HG02943 (cell line): Measurements from ENCODE around the gene AGMAT.

ENCODE experiments used
- ATAC-seq: cut with Tn5 transposase; IDR thresholded peaks from one replicate; pipeline ENCODE4 v1.9.1; 2021; ENCODE audit warnings: mild to moderate bottlenecking, low read depth, moderate library complexity; ENCODE audit not compliant: unreplicated experiment

AGMAT gene

GRCh38 chr1:15525050-15526020 is 59.5 kb downstream of the AGMAT start:
- ATAC-seq = no peak

- peak; percentile 41 for ATAC-seq
Observed at GRCh38 chr1:15524283-15525049, 60.4 kb downstream of the AGMAT start.

GRCh38 chr1:15524021-15524282 is 60.9 kb downstream of the AGMAT start, which contains the start of gene CASP9:
CASP9 (minus strand) TSS chr1:15524215; CDS start chr1:15524200, 15 bp downstream.
- no peak for ATAC-seq

GRCh38 chr1:15523104-15524020 is 61.5 kb downstream of the AGMAT start:
- ATAC-seq = no peak

GRCh38 chr1:15522551-15522950 is 62.3 kb downstream of the AGMAT start:
- no peak for ATAC-seq
